ENCODE measurements around the gene KRT27.
"Not testable (repeated sequence)": the region's sequence is repeated elsewhere in the genome, so short reads cannot be mapped to it uniquely, and the experiment has no call there.

The KRT27 gene, protein sequence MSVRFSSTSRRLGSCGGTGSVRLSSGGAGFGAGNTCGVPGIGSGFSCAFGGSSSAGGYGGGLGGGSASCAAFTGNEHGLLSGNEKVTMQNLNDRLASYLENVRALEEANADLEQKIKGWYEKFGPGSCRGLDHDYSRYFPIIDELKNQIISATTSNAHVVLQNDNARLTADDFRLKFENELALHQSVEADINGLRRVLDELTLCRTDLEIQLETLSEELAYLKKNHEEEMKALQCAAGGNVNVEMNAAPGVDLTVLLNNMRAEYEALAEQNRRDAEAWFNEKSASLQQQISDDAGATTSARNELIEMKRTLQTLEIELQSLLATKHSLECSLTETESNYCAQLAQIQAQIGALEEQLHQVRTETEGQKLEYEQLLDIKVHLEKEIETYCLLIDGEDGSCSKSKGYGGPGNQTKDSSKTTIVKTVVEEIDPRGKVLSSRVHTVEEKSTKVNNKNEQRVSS

DNA sequence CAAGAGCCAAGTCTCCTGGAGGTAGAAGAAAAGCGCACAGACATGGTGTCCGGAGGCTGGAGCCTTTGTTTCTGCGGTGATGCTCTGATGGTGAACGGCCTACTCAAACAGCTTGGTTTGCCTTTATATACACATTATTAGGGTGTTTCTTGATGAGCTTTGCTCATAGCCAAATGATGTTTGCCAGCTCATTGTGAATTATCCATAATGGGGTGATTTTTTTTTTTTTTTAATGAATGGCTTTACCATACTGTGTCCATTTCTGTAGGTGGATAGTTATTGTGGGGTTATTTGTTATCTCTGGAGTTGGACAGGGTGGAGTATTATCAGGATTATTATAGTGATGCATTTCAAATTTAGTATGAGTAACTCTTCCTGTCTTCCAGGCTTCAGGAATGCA is at the start of gene KRT27:
Gene KRT27 (minus strand): TSS at position 101 of the 400 bp plus-strand sequence. CDS start 57 bp downstream, at position 44.
- no peak for DNase-seq (ENCODE audit: low spot score)

DNA sequence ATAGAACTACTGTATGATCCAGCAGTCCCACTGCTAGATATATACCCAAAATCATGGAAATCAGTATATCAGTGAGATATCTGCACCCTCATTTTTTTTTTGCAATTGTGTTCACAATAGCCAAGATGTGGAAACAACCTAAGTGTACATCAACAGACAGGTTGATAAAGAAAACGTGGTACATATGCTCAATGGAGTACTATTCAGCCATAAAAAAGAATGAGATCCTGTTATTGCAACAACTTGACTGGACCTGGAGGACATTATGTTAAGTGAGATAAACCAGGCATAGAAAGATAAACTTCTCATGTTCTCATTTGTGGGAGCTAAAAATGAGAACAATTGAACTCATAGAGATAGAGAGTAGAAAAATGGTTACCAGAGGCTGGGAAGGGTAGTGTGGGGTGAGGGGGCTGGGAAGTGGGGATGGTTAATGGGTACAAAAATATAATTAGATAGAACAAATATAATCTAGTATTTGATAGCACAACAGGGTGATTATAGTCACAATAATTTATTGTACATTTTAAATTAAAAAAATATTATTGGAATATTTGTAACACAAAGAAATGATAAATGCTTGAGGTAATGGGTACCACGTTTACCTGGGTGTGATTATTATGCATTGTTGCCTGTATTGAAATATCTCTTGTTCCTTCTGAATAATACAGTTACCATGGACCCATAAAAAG is 47.9 kb upstream of the KRT27 start:
- DNase-seq (ENCODE audit: low spot score) = no peak

DNA sequence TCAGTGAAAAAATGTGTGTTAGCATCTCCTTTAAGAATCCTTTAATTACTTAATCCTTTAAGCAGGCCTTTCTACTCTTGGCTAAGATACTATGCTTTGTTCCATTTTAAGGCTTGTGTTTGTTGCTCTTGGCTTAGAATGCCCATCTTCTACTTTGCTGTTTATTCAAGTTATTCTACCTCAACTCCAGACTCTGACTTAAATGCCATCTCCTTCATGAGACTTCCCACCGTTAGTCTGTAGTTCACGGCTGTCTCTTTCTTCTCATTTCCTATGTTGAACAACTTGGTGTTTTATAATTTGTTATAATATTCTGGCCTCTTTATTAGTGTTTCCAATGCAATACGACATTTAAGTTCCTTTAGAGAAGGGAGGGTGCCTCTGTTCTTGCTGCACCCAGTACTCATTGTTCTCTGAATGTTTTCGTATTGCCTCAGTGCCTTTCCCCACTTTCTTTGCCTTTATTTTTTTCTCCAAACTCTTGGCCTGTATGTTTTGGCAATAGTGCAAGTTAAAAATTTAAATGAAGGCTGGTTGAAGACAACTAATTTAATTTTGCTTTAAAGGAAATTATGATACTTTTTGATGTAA is 46.2 kb upstream of the KRT27 start:
- no peak for DNase-seq (ENCODE audit: low spot score)

DNA sequence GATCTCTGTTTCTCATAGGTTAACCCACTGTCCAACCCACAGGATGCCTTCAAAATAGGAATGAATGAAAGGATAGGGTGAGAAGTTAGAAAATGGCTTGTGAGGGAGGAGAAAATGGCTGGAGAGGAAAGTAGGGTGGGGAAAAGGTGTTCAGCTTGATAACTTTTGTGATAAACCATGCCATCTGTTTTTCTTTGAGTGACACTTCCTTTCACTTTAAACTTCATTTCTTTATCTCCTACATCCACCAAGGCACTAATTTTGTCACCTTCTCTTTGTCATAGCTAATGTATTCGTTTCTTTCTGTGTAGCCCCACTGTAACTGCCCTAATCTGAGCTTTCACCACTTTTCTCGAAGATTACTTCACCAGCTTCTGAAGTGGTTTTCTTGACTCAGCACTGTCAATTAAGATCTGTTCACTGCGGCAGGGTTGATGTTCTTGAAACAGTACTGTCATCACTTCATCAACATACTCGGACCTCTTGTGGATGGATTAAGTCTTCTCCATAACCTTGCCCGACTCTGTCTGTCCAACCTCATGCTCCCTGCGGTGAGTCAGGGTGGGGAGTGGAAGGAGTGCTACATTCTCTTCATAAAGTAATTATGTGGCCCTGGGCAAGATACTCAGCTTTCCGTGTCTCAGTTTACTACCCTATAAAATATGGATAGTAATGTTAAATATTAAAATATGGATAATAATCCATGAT is 45.5 kb upstream of the KRT27 start:
- DNase-seq (ENCODE audit: low spot score) = no peak

DNA sequence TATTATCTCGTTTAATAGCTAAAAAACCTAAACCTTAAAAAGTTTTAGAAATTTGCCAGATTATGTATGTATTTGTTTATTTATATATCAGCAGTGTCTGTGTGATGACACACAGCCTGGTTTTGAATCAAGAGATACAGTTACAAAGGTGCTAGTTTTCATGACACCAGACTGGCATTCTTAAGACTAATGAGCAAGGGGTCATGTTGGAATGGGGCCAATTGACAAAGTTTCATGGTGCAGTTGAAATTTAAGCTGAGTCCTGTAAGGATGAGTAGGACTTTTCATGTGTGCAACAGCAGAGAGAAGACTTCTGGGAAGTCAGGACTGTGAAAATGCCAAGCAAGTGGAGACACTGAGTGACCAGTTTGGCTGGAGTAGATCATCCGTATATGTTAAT is 43.2 kb upstream of the KRT27 start:
- no peak for DNase-seq (ENCODE audit: low spot score)

DNA sequence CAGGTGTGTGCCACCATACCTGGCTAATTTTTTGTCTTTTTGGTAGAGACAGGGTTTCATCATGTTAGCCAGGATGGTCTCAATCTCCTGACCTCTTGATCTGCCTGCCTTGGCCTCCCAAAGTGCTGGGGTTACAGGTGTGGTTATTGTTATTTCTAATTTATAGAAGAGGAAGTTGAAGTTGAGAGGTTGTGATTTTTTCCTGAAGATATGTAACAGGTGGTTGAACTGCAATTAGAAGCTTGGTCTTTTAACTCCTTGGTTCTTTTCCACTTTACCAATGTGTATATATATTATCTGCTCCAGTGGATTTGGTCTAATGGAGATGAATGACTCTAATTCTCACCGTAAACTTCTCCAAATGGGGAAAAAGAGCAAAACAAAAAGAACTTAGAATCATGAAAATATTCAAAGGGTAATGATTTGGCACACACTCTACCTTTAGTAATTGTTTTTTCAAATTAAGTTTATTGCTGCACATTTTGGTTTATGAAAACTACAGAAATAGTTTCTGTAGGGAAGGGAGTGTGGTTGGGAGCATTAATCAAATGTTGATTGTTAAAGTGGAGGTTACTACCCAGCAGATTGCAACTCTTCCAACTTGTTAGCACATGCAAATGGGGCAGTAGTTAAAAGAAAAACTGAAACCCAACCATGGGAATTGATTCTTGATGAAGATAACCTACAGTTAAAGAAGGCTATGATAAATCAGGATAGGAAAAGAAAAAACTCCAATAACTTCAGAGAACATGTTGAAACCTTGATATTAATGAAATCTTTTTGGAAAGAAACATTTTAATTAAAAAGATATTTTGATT is 41.9 kb upstream of the KRT27 start:
- no peak for DNase-seq (ENCODE audit: low spot score)

DNA sequence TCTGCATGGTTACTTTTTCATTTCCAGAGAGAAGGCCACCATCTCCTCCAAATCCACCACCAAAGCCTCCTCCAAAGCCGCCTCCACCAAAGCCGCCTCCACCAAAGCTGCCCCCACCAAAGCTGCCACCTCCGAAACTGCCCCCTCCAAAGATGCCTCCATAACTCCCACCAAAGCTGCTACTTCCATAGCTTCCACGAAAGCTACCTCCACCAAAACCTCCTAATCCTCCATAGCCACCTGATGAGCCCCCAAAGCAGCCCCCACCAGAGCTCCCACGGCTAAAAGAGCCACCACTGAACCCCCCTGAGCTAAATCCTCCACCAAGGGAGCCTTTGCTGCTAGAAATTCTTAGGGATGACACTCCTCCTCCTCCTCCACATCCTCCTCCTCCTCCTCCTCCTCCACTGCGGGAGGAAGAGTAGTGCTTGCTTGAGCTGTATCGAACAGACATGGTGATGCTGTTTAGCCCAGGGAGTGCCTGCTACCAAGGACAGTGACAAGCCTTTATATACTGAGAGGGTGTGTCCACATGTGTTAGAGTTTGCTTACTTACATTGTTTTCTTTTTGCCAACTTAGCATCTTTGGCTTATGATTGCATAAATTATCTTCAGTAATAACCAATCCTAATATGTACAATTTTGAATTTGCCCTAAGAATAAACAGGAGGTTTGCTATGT is 39.9 kb upstream of the KRT27 start, which contains the start of gene KRT10:
Gene KRT10 (minus strand): TSS at position 483 of the 681 bp plus-strand sequence. CDS start 29 bp downstream, at position 454.
- DNase-seq (ENCODE audit: low spot score) = no peak

DNA sequence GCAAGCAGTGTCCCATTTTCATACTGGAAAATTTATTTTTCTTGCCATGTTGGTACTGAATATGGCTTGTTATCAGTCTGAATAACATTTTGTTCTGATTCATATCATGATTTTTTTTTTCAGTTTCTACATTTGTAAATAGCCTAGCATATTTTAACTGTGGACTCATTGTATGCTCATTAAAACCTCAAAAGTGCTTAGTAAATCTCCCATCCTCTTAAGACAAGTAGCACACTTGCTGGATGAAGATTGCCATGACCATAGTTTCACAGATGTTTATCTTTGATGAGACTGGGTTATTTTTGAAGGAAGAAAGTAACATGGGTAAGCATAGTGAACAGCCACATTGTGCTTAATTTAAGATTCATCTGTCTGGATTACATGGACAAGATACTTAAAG is 39.2 kb upstream of the KRT27 start:
- no peak for DNase-seq (ENCODE audit: low spot score)

DNA sequence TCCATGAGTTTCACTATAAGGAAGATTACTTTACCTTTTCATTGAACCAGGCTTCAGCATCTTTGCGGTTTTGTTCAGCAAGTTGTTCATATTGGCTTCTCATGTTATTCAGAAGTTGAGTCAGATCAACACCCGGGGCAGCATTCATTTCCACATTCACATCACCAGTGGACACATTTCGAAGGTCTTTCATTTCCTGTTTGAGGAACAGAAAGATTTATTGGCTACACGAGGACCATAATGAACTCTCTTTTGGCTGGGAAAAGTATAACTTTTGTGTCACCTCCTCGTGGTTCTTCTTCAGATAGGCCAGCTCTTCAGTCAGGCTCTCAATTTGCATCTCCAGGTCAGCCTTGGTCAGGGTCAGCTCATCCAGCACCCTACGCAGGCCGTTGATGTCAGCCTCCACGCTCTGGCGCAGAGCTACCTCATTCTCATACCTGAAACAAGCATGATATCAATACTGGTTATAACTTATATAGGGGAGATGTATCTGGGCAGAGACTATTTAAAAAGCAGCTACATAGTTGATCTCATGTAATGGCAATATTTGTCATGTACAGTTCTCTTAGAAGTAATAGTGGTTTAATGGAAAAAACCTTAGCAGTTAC is 38.0 kb upstream of the KRT27 start:
- DNase-seq (ENCODE audit: low spot score) = no peak

DNA sequence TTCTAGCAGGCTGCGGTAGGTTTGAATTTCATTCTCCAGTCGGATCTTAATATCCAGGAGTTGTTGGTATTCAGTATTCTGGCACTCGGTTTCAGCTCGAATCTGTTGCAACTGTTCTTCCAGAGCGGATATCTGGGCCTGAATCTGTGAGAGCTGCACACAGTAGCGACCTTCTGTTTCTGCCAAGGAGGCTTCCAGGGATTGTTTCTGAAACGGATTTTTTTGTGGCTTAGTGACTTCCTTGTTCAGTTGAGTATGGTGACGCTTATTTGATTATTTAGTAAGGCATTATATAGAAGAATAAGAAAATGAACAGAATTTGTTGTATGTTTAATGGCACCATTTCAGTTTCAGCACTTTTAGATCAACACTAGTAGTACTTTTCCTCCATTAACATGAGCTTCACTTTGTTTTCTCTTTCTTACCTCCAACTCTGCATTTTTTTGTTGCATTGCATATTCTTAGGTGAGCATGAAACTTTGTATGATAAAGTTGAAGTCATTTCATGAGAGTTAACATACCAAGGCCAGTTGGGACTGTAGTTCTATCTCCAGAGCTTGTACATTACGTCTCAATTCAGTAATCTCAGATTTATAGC is 37.3 kb upstream of the KRT27 start:
- DNase-seq (ENCODE audit: low spot score) = no peak

DNA sequence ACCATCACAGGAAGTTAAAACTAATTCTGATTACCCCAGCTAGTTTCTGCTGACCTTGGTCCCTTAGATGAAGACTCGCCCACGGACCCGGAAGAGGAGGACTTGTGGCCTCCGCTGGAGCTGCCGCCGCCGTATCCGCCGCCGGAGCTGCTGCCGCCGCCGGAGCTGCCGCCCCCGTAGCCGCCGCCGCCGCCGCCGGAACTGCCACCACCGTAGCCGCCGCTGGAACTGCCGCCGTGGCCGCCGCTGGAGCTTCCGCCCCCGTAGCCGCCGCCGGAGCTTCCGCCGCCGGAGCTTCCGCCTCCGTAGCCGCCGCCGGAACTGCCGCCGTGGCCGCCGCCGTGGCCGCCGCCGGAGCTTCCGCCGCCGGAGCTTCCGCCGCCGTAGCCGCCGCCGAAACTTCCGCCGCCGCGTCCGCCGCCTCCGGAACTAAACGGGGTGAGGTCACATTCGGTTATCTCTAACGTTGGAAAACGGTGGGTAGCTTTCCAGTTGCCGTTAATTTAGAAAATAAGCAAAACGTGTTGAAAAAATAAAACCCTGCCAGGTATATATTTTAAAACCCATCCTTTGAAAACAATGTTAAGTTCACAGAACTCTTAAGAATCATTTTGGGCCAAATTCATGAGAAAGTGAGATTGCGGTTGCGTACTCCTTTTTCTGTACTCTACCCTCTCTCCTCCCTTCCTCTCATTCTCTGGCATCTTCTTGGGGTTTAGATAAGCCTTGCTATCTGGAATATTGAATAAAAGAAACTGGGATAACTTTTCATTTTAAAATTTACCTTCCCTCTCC is 36.6 kb upstream of the KRT27 start:
- peak; percentile 85 for DNase-seq (ENCODE audit: low spot score)

DNA sequence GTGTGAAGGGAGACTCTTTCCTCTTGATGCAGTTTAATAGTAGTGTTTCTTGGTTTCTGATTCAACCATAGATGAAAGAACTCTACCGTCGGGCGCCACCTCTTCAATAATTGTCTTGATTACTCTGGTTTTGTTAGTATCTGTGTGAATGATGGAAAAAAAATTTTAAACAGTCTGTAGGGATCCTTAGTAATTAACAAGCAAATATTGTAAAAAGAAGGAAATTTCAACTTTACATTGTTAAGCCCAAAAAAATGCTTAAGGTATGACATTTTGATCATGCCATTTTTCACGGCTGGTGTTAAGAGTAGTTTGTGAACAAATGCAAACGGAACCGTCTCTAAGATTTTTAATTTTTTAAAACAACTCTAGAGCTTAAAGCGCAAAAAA is 36.0 kb upstream of the KRT27 start:
- DNase-seq (ENCODE audit: low spot score) = no peak

DNA sequence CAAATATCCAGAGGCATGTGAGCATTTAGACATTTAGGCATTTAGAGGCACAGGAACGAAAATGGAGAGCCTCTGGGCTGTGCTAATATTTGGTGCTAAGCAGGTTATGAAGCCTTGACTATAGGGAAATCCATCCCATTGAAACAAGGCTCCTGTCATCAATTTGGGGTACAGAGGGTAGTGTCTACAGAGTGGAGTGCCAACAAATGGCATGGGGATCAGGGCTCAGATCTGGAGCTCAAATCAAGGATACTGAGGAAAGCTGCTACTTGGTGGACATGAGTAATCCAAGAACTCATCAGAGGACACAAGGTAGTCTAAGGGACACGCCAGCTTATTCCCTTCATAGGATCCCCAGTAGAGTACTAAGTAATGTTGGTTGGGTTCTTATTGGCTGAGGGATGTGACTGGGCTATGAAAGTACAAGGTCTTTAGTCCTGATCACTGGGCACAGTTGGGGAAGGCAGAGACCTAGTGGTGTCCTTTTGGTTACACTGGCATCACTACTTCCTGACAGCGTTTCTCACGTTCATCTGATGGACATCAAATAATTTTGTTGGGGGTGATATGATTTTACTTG is 34.8 kb upstream of the KRT27 start:
- no peak for DNase-seq (ENCODE audit: low spot score)

DNA sequence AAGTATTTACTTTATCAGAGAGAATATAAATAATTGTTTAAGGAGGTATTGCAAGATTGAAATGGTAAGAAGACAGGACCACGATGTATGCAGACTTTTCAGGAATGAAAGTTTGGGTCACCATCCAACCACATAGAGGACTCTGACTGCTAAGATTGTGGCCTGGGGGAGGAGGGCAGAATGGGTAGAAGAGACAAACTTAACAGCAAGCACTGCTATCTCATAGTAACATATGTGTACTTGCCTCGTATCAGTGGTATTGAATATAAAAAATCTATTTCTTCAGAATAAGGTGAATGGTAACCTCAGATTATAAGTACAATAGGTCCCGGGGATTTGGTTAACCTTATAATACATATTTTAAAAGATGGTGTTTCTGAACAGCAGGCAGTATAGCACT is 34.2 kb upstream of the KRT27 start:
- no peak for DNase-seq (ENCODE audit: low spot score)

DNA sequence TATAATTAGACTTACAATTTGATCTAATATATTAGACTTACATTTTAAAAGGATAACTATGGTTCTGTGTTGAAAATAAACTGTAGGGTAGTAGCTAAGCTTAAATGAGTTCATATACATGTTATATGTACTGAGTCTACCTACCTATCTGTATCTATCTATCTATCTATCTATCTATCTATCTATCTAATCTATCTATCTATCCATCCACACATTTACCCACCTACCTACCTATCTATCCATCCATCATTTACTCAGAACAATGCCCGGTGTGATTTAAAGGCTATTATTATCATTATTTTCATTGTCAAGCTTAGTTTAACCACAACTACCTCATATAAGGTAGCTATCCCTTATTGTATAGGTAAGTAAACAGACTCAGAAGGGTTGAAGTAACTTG is 33.0 kb upstream of the KRT27 start:
- no peak for DNase-seq (ENCODE audit: low spot score)

DNA sequence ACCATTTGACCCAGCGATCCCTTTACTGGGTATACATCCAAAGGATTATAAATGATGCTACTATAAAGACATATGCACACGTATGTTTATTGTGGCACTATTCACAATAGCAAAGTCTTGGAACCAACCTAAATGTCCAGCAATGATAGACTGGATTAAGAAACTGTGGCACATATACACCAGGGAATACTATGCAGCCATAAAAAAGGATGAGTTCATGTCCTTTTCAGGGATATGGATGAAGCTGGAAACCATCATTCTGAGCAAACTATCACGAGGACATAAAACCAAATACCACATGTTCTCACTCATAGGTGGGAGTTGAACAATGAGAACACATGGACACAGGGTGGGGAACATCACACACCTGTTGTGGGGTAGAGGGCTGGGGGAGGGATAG is 32.3 kb upstream of the KRT27 start:
- DNase-seq (ENCODE audit: low spot score) = not testable (repeated sequence)

DNA sequence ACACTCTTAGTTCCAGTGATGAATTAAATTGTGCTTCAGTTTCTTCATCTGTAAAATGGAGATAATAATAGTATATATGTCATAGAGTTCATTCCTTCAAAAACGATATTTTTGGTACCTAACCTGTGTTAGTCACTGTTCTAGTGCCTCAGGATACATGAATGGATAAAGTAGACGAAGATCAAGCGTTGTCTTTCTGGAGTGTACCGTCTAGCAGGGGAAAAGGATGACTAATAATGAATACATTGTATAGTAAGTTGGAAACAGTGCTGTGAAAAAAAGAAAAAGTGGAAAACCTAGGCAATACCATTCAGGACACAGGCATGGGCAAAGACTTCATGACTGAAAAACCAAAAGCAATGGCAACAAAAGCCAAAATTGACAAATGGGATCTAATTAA is 31.5 kb upstream of the KRT27 start:
- no peak for DNase-seq (ENCODE audit: low spot score)

DNA sequence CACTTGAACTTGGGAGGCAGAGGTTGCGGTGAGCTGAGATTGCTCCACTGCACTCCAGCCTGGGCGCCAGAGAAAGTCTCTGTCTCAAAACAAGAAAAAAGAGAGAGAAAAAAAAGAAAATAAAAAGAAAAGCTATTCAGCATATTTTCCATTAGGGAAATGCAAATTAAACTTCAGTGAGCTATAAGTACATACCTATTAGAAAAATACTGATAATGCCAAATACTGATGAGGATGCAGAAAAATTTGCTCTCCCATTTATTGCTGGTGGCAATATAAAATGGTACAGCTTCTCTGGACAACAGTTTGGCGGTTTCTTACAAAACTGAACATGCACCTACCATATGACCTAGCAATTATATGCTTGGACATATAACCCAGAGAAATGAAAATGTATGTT is 30.3 kb upstream of the KRT27 start:
- no peak for DNase-seq (ENCODE audit: low spot score)

DNA sequence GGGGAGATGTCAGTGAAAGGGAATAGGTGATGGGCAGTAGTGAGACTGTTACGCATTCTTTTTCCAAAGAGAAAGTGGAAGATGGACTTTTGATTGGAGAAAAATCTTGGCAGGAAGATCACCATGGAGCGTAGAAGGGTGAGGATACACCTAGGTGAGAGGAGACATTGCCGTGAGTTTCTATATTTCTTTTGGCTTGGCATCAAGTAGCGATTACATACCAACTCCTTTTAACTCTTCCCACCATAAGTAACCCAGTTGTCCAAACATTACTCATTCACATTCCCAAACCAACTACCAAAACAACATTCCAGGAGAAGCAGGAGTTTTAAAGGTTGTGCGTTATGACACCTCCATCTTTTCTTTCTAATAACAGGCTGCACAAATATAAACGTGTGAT is 28.1 kb upstream of the KRT27 start:
- no peak for DNase-seq (ENCODE audit: low spot score)
